Measurements from ENCODE around the gene ARG2.
A peak's percentile ranks its signal among the peaks of the same experiment; 100 is the strongest.

ARG2 gene

DNA sequence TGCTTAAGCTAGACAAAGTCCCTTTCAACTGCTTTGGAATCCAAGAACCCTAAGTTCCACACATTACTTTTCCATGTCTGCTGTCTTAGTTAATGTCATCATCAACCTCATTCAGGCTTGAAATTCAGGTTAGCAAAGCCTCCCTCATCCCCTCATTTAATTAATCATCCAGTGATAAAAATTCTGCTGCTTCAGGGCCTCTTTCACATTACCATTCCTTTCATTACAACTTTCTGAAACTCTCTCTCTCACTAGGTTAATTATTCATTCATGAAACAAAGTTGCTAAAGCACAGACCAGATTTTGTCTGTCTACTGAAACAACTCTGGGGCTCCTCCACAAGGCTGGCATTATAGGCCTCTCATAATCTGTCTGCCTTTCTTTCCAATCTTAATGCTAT, 64.1 kb downstream of the ARG2 start:
- no peak for DNase-seq (ENCODE audit: low spot score)

DNA sequence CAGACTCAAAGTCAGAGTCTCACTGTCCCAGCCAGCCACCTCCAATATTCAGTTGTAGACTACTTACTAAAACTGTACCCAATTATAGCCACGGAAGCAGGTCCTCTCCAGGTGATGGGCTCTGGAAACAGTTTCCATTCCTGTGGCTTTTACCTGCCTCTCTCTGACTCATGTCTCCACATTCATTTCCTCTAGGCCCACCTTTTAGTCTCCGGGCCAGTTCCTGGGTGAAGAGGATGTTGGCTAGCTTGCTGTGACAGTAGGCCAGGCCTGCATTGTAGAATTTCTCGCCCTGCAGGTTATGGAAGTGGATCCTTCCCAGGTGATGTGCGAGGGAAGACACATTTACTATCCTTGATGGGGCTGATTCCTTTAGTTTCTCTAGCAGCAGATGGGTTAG, 70.3 kb downstream of the ARG2 start:
- DNase-seq (ENCODE audit: low spot score) = no peak

DNA sequence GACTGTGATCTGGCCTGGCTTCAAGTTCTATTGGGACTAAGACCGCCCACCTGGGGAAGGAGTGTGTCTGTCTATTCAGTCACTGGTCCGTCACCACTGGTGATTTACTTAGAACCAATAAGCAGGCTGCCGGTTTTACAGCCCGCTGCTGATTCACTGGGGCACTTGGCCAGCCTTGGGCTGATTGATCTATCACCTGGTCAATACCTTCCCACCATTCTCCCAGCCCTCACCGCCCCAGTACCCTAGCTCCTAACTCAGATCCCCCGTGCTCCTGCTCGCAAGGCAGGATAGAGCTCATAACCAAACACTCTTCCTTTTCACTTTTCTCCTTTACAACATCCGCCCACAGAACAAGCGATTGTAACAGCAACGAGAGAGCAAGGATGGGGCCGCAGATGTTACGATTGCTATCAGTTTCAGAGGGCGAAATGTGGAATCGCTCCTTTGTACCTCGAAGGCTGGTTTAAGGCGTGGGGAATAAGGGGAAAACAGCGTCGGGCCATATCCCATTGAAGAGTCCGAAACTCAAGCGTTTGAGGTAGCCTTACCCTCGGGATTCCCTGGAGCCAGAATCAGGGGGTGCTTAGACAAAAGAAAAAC, 75.2 kb downstream of the ARG2 start:
- peak; percentile 71 for DNase-seq (ENCODE audit: low spot score)

GRCh38 chr14:67695394-67695949, 75.8 kb downstream of the ARG2 start, which contains the start of gene RDH11:
Gene RDH11, minus strand, starts transcription at chr14:67695764. Its CDS starts 61 bp downstream, at chr14:67695703.
- peak; percentile 96 for DNase-seq (ENCODE audit: low spot score)

DNA sequence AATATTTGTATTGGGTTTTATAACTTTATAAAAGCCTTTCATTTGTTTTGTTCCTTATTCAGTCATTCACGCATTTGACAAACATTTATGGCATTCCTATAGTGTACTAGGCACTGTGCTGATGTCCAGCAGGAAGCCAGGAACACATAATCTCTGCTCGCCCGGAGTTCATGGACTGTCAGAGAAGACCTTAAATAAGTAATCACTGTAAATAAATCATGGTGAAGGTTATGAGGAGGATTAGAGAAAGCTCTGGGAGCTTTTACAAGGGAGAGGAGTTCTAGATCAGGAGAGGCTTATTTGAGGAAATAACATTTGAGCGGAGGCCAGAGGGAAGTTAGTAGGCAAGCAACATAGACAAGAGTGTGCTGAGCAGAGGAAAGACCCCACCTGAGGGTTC, 77.3 kb downstream of the ARG2 start:
- no peak for DNase-seq (ENCODE audit: low spot score)

GRCh38 chr14:67698179-67698578, 78.5 kb downstream of the ARG2 start:
- no peak for DNase-seq (ENCODE audit: low spot score)
